T-helper 2 cell treated with Interferon-gamma antibody and Interleukin-4, amounts not matched to agents 5 μg/mL and 100 μg/mL, for 36 hours (primary cell): ENCODE measurements around the gene ZBTB1.

Experiments used
- DNase-seq: peaks from one replicate; pipeline ENCODE4 v3.0.0; 2021; ENCODE audit warnings: low spot score
- H3K27ac Mint-ChIP-seq: one replicate; pipeline ENCODE4 v1.8.0; 2021; ENCODE audit warnings: mild to moderate bottlenecking, mixed read lengths
- H3K27me3 Mint-ChIP-seq: one replicate; pipeline ENCODE4 v1.8.0; 2021; ENCODE audit warnings: low read depth, mixed read lengths
- H3K36me3 Mint-ChIP-seq: one replicate; pipeline ENCODE4 v1.8.0; 2021; ENCODE audit warnings: low read depth, mixed read lengths
- H3K4me1 Mint-ChIP-seq: one replicate; pipeline ENCODE4 v1.8.0; 2021; ENCODE audit warnings: low read depth, mixed read lengths
- H3K4me3 Mint-ChIP-seq: one replicate; pipeline ENCODE4 v1.8.0; 2022; ENCODE audit warnings: mild to moderate bottlenecking, moderate library complexity, mixed read lengths
- H3K9me3 Mint-ChIP-seq: one replicate; pipeline ENCODE4 v1.8.0; 2021; ENCODE audit warnings: mixed read lengths

ZBTB1 gene

GRCh38 chr14:64525354-64525753, 20.8 kb downstream of the ZBTB1 start:
- no peak overlapping the region for H3K4me3 Mint-ChIP-seq
- DNase-seq: no peak
- no peaks in the 10 kb centered on the region for H3K27me3 Mint-ChIP-seq
- H3K36me3 Mint-ChIP-seq: peaks cover 23% of the 10 kb centered on the region
- H3K4me1 Mint-ChIP-seq: peaks cover 4% of the 10 kb centered on the region
- H3K27ac Mint-ChIP-seq: no peak overlapping the region
- no peaks in the 10 kb centered on the region for H3K9me3 Mint-ChIP-seq

GRCh38 chr14:64531567-64531966, 27.0 kb downstream of the ZBTB1 start:
- Mint-ChIP-seq H3K27me3 (no peaks in the 10 kb centered on the region), H3K4me3 (no peak overlapping the region), H3K27ac (no peak overlapping the region), H3K4me1 (peaks cover 1% of the 10 kb centered on the region), H3K36me3 (peaks cover 10% of the 10 kb centered on the region), H3K9me3 (no peaks in the 10 kb centered on the region)
- no peak for DNase-seq

- H3K36me3 Mint-ChIP-seq: peaks cover 8% of the 10 kb centered on the region
- H3K4me3 Mint-ChIP-seq: no peak overlapping the region
Measured at GRCh38 chr14:64536488-64537245, 32.1 kb downstream of the ZBTB1 start.

GRCh38 chr14:64540208-64541202, 35.9 kb downstream of the ZBTB1 start, which contains the start of gene HSPA2:
Gene HSPA2, plus strand, starts transcription at chr14:64540741. Its CDS starts 109 bp downstream, at chr14:64540850.
- peaks cover 4% of the 10 kb centered on the region for H3K9me3 Mint-ChIP-seq
- peak; percentile 98 for DNase-seq
- peak within 1 kb of the TSS; percentile 94 for H3K4me3 Mint-ChIP-seq
- peaks cover 24% of the 10 kb centered on the region for H3K4me1 Mint-ChIP-seq
- H3K36me3 Mint-ChIP-seq: peaks cover 11% of the 10 kb centered on the region
- H3K27ac Mint-ChIP-seq: peak within 1 kb of the TSS; percentile 92
- H3K27me3 Mint-ChIP-seq: peaks cover 56% of the 10 kb centered on the region

More at GRCh38 chr14:64536488-64537245, 32.1 kb downstream of the ZBTB1 start:
- H3K27ac Mint-ChIP-seq: no peak overlapping the region
- peaks cover 20% of the 10 kb centered on the region for H3K27me3 Mint-ChIP-seq
- peaks cover 4% of the 10 kb centered on the region for H3K9me3 Mint-ChIP-seq
- no peak for DNase-seq
- H3K4me1 Mint-ChIP-seq: peaks cover 14% of the 10 kb centered on the region

GRCh38 chr14:64541261-64541971, 36.8 kb downstream of the ZBTB1 start:
- DNase-seq: peak; percentile 19
- H3K27ac Mint-ChIP-seq: no peak overlapping the region
- H3K27me3 Mint-ChIP-seq: peaks cover 58% of the 10 kb centered on the region
- H3K4me1 Mint-ChIP-seq: peaks cover 24% of the 10 kb centered on the region
- H3K9me3 Mint-ChIP-seq: peaks cover 4% of the 10 kb centered on the region
- peaks cover 11% of the 10 kb centered on the region for H3K36me3 Mint-ChIP-seq
- peak overlapping the region; percentile 94 for H3K4me3 Mint-ChIP-seq

GRCh38 chr14:64541972-64542835, 37.6 kb downstream of the ZBTB1 start:
- peak; percentile 11 for DNase-seq
- H3K9me3 Mint-ChIP-seq: peaks cover 4% of the 10 kb centered on the region
- H3K27ac Mint-ChIP-seq: no peak overlapping the region
- H3K27me3 Mint-ChIP-seq: peaks cover 58% of the 10 kb centered on the region
- peaks cover 22% of the 10 kb centered on the region for H3K4me1 Mint-ChIP-seq
- peaks cover 11% of the 10 kb centered on the region for H3K36me3 Mint-ChIP-seq
- H3K4me3 Mint-ChIP-seq: peak overlapping the region; percentile 94

GRCh38 chr14:64542836-64543201, 38.2 kb downstream of the ZBTB1 start:
- DNase-seq: no peak

GRCh38 chr14:64544607-64545312, 40.2 kb downstream of the ZBTB1 start:
- Mint-ChIP-seq H3K27ac (no peak overlapping the region), H3K36me3 (peaks cover 11% of the 10 kb centered on the region), H3K4me3 (no peak overlapping the region), H3K27me3 (peaks cover 63% of the 10 kb centered on the region), H3K9me3 (peaks cover 4% of the 10 kb centered on the region), H3K4me1 (peaks cover 24% of the 10 kb centered on the region)
- DNase-seq: no peak

More at GRCh38 chr14:64542836-64543201, 38.2 kb downstream of the ZBTB1 start:
- Mint-ChIP-seq H3K4me1 (peaks cover 22% of the 10 kb centered on the region), H3K4me3 (peak overlapping the region; percentile 94), H3K36me3 (peaks cover 11% of the 10 kb centered on the region), H3K9me3 (peaks cover 4% of the 10 kb centered on the region), H3K27ac (no peak overlapping the region), H3K27me3 (peaks cover 58% of the 10 kb centered on the region)

GRCh38 chr14:64549016-64549415, 44.4 kb downstream of the ZBTB1 start:
- H3K36me3 Mint-ChIP-seq: no peaks in the 10 kb centered on the region
- H3K27ac Mint-ChIP-seq: no peak overlapping the region
- peak overlapping the region; percentile 46 for H3K4me3 Mint-ChIP-seq

GRCh38 chr14:64549791-64550620, 45.4 kb downstream of the ZBTB1 start, which contains the start of gene PPP1R36:
Gene PPP1R36, plus strand, starts transcription at chr14:64549961. Its CDS starts 37 bp downstream, at chr14:64549998.
- peaks cover 14% of the 10 kb centered on the region for H3K4me1 Mint-ChIP-seq
- peak; percentile 39 for DNase-seq

More at GRCh38 chr14:64549016-64549415, 44.4 kb downstream of the ZBTB1 start:
- DNase-seq: no peak
- no peaks in the 10 kb centered on the region for H3K9me3 Mint-ChIP-seq
- H3K27me3 Mint-ChIP-seq: peaks cover 49% of the 10 kb centered on the region
- H3K4me1 Mint-ChIP-seq: peaks cover 16% of the 10 kb centered on the region

GRCh38 chr14:64550621-64551333, 46.2 kb downstream of the ZBTB1 start:
- no peaks in the 10 kb centered on the region for H3K9me3 Mint-ChIP-seq
- no peaks in the 10 kb centered on the region for H3K36me3 Mint-ChIP-seq
- DNase-seq: no peak
- peaks cover 14% of the 10 kb centered on the region for H3K4me1 Mint-ChIP-seq
- peaks cover 45% of the 10 kb centered on the region for H3K27me3 Mint-ChIP-seq
- H3K4me3 Mint-ChIP-seq: peak overlapping the region; percentile 77
- no peak overlapping the region for H3K27ac Mint-ChIP-seq

More at GRCh38 chr14:64549791-64550620, 45.4 kb downstream of the ZBTB1 start, which contains the start of gene PPP1R36:
- H3K36me3 Mint-ChIP-seq: no peaks in the 10 kb centered on the region
- H3K4me3 Mint-ChIP-seq: peak within 1 kb of the TSS; percentile 77
- peaks cover 46% of the 10 kb centered on the region for H3K27me3 Mint-ChIP-seq
- H3K9me3 Mint-ChIP-seq: no peaks in the 10 kb centered on the region
- H3K27ac Mint-ChIP-seq: no peak within 1 kb of the TSS
